HepG2 (cell line): ENCODE data around the gene AK3. TPM values are rescaled to one million over a fixed set of nuclear protein-coding genes. Genes with fewer than 3 reads are reported as not detected.

ENCODE experiments used
- ATAC-seq: fragments of 200-7000 bp; cut with Tn5 transposase; 3 replicates; pipeline ENCODE4 v1.9.1; 2020; ENCODE audit warnings: mild to moderate bottlenecking, moderate library complexity
- BruUV-seq: library from RNA; stranded (reverse); fragments of 400-500 nt; replicated peaks from 2 replicates; lab custom pipeline; 2021; lab: Mats Ljungman, UMichigan
- CTCF ChIA-PET: fragments of 300-600 bp; formaldehyde crosslinking; extraction: SDS; loops from one replicate; lab custom pipeline; 2021; ENCODE audit warnings: low total read pairs, inconsistent platforms, low intra/inter-chr PET ratio; lab: Yijun Ruan, JAX
- POLR2A ChIA-PET: fragments of 350-600 bp; sonication (Branson Sonifier 250); formaldehyde crosslinking; loops from one replicate; lab custom pipeline; 2020; ENCODE audit warnings: antibody characterized with exemption, inconsistent platforms; lab: Yijun Ruan, JAX
- DNase-seq: peaks from one replicate; pipeline ENCODE4 v3.0.0-alpha.2; 2015; ENCODE audit warnings: low spot score
- FAIRE-seq: peaks from 3 replicates; lab custom pipeline; 2011; peaks lifted over from hg19 to GRCh38; lab: Jason Lieb, UNC
- H2AFZ ChIP-seq: one replicate; pipeline ENCODE4 v1.6.1; 2011; ENCODE audit warnings: low read length, inconsistent platforms
- H3K27ac ChIP-seq: fragments of 300-600 bp; 3 replicates; pipeline ENCODE4 v1.8.0; 2011; ENCODE audit warnings: mixed run types, mild to moderate bottlenecking, mixed read lengths, low read length, inconsistent platforms; ENCODE audit not compliant: insufficient read depth; ENCODE audit errors: extremely low read length
- H3K27me3 ChIP-seq, 2 experiments: fragments of 200-600 bp in 1 of 2; 2 replicates in 1 of 2; 3 replicates in 1 of 2; pipeline versions ENCODE4 v1.6.0 to v1.8.0; 2011; ENCODE audit warnings: low read length in 2 of 2, mild to moderate bottlenecking in 2 of 2, moderate library complexity in 2 of 2, inconsistent platforms in 1 of 2; ENCODE audit not compliant: insufficient read depth in 2 of 2, control insufficient read depth in 1 of 2
- H3K36me3 ChIP-seq, 2 experiments: fragments of 200-600 bp in 1 of 2; replicated peaks in 1 of 2; 2 replicates in 1 of 2; 3 replicates in 1 of 2; pipeline versions ENCODE4 v1.5.1 to v1.8.0; 2011; ENCODE audit warnings: low read length in 2 of 2, inconsistent platforms in 1 of 2; ENCODE audit not compliant: insufficient read depth in 2 of 2, control insufficient read depth in 1 of 2
- H3K4me1 ChIP-seq: 2 replicates; pipeline ENCODE4 v1.5.1; 2012; ENCODE audit warnings: low read length, inconsistent platforms; ENCODE audit not compliant: insufficient read depth
- H3K4me2 ChIP-seq: 2 replicates; pipeline ENCODE4 v1.6.0; 2011; ENCODE audit warnings: low read depth, low read length, inconsistent platforms
- H3K4me3 ChIP-seq, 3 experiments: fragments of 200-600 bp in 1 of 3; sonication (generic), shearing (Covaris generic) in 1 of 3; replicated peaks in 1 of 3; 2 replicates each; pipeline ENCODE4 v1.5.1; 2011 to 2016; ENCODE audit warnings: low read length in 3 of 3, inconsistent platforms in 2 of 3, low read depth in 2 of 3, mild to moderate bottlenecking in 2 of 3, control low read depth in 1 of 3, mixed read lengths in 1 of 3; ENCODE audit not compliant: insufficient read depth in 1 of 3
- H3K79me2 ChIP-seq: one replicate; pipeline ENCODE4 v1.6.1; 2011; ENCODE audit warnings: low read length, inconsistent platforms; ENCODE audit not compliant: insufficient read depth
- H3K9ac ChIP-seq: 2 replicates; pipeline ENCODE4 v1.6.0; 2011; ENCODE audit warnings: mild to moderate bottlenecking, low read depth, low read length, inconsistent platforms; ENCODE audit not compliant: insufficient read depth
- H3K9me3 ChIP-seq: 2 replicates; pipeline ENCODE4 v1.5.1; 2012; ENCODE audit warnings: mild to moderate bottlenecking, low read length
- H4K20me1 ChIP-seq: 2 replicates; pipeline ENCODE4 v1.6.0; 2011; ENCODE audit warnings: inconsistent platforms, mild to moderate bottlenecking, low read length, moderate library complexity; ENCODE audit not compliant: insufficient read depth
- AHDC1 ChIP-seq: sonication (generic); formaldehyde crosslinking; IDR thresholded peaks from 2 replicates; pipeline ENCODE4 v1.5.1; 2020; ENCODE audit warnings: mild to moderate bottlenecking, missing genetic modification reagents, borderline replicate concordance
- ARNTL ChIP-seq: sonication (generic); formaldehyde crosslinking; IDR thresholded peaks from 2 replicates; pipeline ENCODE4 v1.4.0; 2020; ENCODE audit warnings: mild to moderate bottlenecking, missing genetic modification reagents
- GTF2F1 ChIP-seq: fragments of 150-350 bp; IDR thresholded peaks from 2 replicates; pipeline ENCODE4 v1.6.1; 2014; ENCODE audit warnings: low read length
- HDAC2 ChIP-seq: sonication (generic); formaldehyde crosslinking; IDR thresholded peaks from 2 replicates; pipeline ENCODE4 v1.4.0; 2020; ENCODE audit warnings: missing genetic modification reagents
- NR1H2 ChIP-seq: sonication (generic); formaldehyde crosslinking; IDR thresholded peaks from 2 replicates; pipeline ENCODE4 v1.8.1; 2022; ENCODE audit warnings: low read depth, missing genetic modification reagents, borderline replicate concordance
- SRF ChIP-seq: IDR thresholded peaks from 2 replicates; pipeline ENCODE4 v1.6.1; 2011; ENCODE audit warnings: mild to moderate bottlenecking, low read depth, low read length, moderate library complexity
- TEAD2 ChIP-seq: sonication (generic); formaldehyde crosslinking; IDR thresholded peaks from 2 replicates; pipeline ENCODE4 v1.9.0; 2021; ENCODE audit warnings: missing genetic modification reagents
- U2AF2 ChIP-seq: fragments of 200-400 bp; formaldehyde crosslinking; IDR thresholded peaks from 2 replicates; pipeline ENCODE4 v1.6.1; 2017; ENCODE audit warnings: low read depth, mild to moderate bottlenecking, low read length
- ZBTB49 ChIP-seq: sonication (generic); formaldehyde crosslinking; IDR thresholded peaks from 2 replicates; pipeline ENCODE4 v1.4.0; 2020; ENCODE audit warnings: missing genetic modification reagents, borderline replicate concordance
- ZNF768 ChIP-seq: sonication (generic); formaldehyde crosslinking; IDR thresholded peaks from 2 replicates; pipeline ENCODE4 v1.4.0; 2020; ENCODE audit warnings: missing genetic modification reagents
- ZNF776 ChIP-seq: sonication (generic); formaldehyde crosslinking; IDR thresholded peaks from 2 replicates; pipeline ENCODE4 v1.4.0; 2020; ENCODE audit warnings: mild to moderate bottlenecking, missing genetic modification reagents
- WGBS: methylation state at CpG from one replicate; pipeline ENCODE4 v1.1.6; 2017; ENCODE audit warnings: low lambda C conversion rate; 5-methylcytosine and 5-hydroxymethylcytosine counted together
- in situ Hi-C: cut with HindIII; loops from 2 replicates; pipeline ENCODE4 v1.10.0; 2017; ENCODE audit warnings: low pct_unique_long_range_greater_than_20kb; ENCODE audit not compliant: extremely low pct_ligation_motif_present
- intact Hi-C: fragments of 100-400 bp; cut with micrococcal nuclease; formaldehyde crosslinking; loops from one replicate; pipeline ENCODE4 v1.10.0; 2022; ENCODE audit not compliant: unreplicated experiment
- polyA plus RNA-seq, 8 experiments: library from polyadenylated mRNA; depleted of rRNA in 3 of 8; stranded (reverse) in 7 of 8; unstranded in 1 of 8; fragments of >200 nt; fragmentation: Illumina TruSeq in 4 of 8; extraction: Trizol in 4 of 8; gene quantifications; 2 replicates each; pipeline versions ENCODE4 v1.2.1 to v1.2.3, GENCODE V29; 2011 to 2016; ENCODE audit warnings: low read depth in 4 of 8, missing spikeins in 1 of 8, mixed read lengths in 1 of 8; ENCODE audit not compliant: insufficient read depth in 1 of 8
- total RNA-seq, 5 experiments: library from RNA; depleted of rRNA; stranded (reverse); fragments of >200 nt; fragmentation: Illumina TruSeq; extraction: Trizol; gene quantifications; 2 replicates each; pipeline ENCODE4 v1.2.3, GENCODE V29; 2016; ENCODE audit warnings: low read depth in 1 of 5

AK3 gene
- total and polyA plus RNA-seq, 2 of the 13 experiments (the other 11 are each of a cell fraction or from before 2014, with no cell fraction given), result 76.8 to 109 TPM

DNA sequence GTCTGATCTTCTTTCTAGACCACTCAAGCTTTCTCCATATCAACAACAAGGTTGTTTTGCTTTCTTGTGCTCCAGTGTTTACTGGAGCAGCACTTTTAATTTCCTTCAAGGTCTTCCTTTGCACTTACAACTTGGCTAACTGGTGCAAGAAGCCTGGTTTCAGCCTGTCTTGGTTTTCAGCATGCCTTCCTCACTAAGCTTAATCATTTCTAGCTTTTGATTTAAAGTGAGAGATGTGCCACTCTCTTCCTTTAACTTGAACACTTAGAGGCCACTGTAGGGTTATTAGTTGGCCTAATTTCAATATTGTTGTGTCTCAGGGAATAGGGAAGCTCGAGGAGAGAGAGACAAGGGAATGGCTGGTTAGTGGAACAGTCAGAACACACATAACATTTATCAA is 13.4 kb downstream of the AK3 start (continued):
- no peak for TF ChIP-seq AHDC1 (CRISPR knock-in tag)

- TF ChIP-seq ZBTB49 (no peak), ARNTL (CRISPR knock-in tag) (no peak), TEAD2 (CRISPR knock-in tag) (no peak), ZNF768 (no peak), HDAC2 (CRISPR knock-in tag) (no peak), U2AF2 (no peak), SRF (no peak), ZNF776 (CRISPR knock-in tag) (no peak), NR1H2 (CRISPR knock-in tag) (no peak), GTF2F1 (no peak)
- Histone ChIP-seq H2AFZ (no peak overlapping the region), H3K27me3 (no peaks in the 10 kb centered on the region), H3K4me2 (no peak overlapping the region), H3K36me3 (peaks cover 5 to 55% of the 10 kb centered on the region in 2 experiments), H3K79me2 (peaks cover 56% of the 10 kb centered on the region), H3K4me1 (peaks cover 11% of the 10 kb centered on the region; the same call in 1 of the 2 replicates), H3K9ac (no peak overlapping the region), H4K20me1 (peaks cover 33% of the 10 kb centered on the region), H3K27ac (no peak overlapping the region), H3K9me3 (no peaks in the 10 kb centered on the region), H3K4me3 (no peak overlapping the region)
- ATAC-seq, result no peak
- ChIA-PET CTCF (no interaction called here), POLR2A (no interaction called here)
- WGBS, result over 99% methylated on average over 7 of the region's 7 CpGs
- no TSS peak for BruUV-seq
- intact Hi-C loops, result no loop called here
- no peak for FAIRE-seq
- in situ Hi-C loops, result no loop called here
- no peak for DNase-seq
Measured at GRCh38 chr9:4725706-4726442, 15.1 kb downstream of the AK3 start.
